Breast epithelium (tissue), 4 donors: Measurements from ENCODE around the gene VWA5B2. TPM values are rescaled to one million over a fixed set of nuclear protein-coding genes. Genes with fewer than 3 reads are reported as not detected.

ENCODE experiments used
- DNase-seq, 2 donors: peaks; one replicate each; pipeline ENCODE4 v3.0.0-alpha.2; 2019; ENCODE audit warnings: low spot score in 2 of 2
- H3K27ac ChIP-seq, 2 donors: fragments of 200-600 bp; sonication (generic) in 1 of 2; one replicate each; pipeline ENCODE4 v1.5.1; 2016 to 2019; ENCODE audit warnings: mild to moderate bottlenecking in 1 of 2
- H3K27me3 ChIP-seq, 2 donors: fragments of 200-600 bp; sonication (generic) in 1 of 2; one replicate each; pipeline versions ENCODE4 v1.5.1 to v1.6.0; 2017 to 2019; ENCODE audit warnings: control low read depth in 1 of 2, mild to moderate bottlenecking in 1 of 2
- H3K36me3 ChIP-seq: fragments of 200-600 bp; one replicate; pipeline ENCODE4 v1.5.1; 2019
- H3K4me1 ChIP-seq, 2 donors: fragments of 200-600 bp; sonication (generic); one replicate each; pipeline ENCODE4 v1.5.1; 2016 to 2019; ENCODE audit warnings: control low read depth in 1 of 2
- H3K4me3 ChIP-seq, 3 donors: fragments of 200-600 bp; sonication (generic); 1 replicate in 2 of 3; 2 replicates in 1 of 3; pipeline ENCODE4 v1.5.1; 2016 to 2019; ENCODE audit warnings: mild to moderate bottlenecking in 3 of 3, moderate library complexity in 2 of 3
- H3K9me3 ChIP-seq, 2 donors: fragments of 200-600 bp; sonication (generic) in 1 of 2; one replicate each; pipeline ENCODE4 v1.5.1; 2016 to 2019; ENCODE audit warnings: control low read depth in 1 of 2
- POLR2A ChIP-seq: fragments of 450-650 bp; IDR thresholded peaks from one replicate; pipeline ENCODE4 v1.6.1; 2016; ENCODE audit warnings: antibody characterized with exemption, mild to moderate bottlenecking, moderate library complexity
- POLR2AphosphoS5 ChIP-seq, 3 donors: sonication (generic); formaldehyde crosslinking; IDR thresholded peaks; one replicate each; pipeline ENCODE4 v1.6.1; 2017; ENCODE audit warnings: antibody characterized with exemption in 3 of 3
- intact Hi-C: fragments of 100-400 bp; cut with DNase I; formaldehyde crosslinking; loops from one replicate; pipeline ENCODE4 v1.15.1; 2023; ENCODE audit warnings: low total_unique reads
- total RNA-seq, 3 donors: library from RNA; depleted of rRNA; stranded (reverse); fragments of >200 nt; gene quantifications; one replicate each; pipeline ENCODE4 v1.1.0, GENCODE V29; 2016
- TF ChIP-seq, protein P1 (sequence below), 3 donors: fragments of 450-650 bp; IDR thresholded peaks; one replicate each; pipeline ENCODE4 v1.5.1; 2016 to 2017; ENCODE audit warnings: antibody characterized with exemption in 3 of 3, mild to moderate bottlenecking in 3 of 3, moderate library complexity in 3 of 3

VWA5B2 gene
- total RNA-seq, 3 donors from 2014 or later = 0.16 to 0.88 (median 0.33) TPM

DNA sequence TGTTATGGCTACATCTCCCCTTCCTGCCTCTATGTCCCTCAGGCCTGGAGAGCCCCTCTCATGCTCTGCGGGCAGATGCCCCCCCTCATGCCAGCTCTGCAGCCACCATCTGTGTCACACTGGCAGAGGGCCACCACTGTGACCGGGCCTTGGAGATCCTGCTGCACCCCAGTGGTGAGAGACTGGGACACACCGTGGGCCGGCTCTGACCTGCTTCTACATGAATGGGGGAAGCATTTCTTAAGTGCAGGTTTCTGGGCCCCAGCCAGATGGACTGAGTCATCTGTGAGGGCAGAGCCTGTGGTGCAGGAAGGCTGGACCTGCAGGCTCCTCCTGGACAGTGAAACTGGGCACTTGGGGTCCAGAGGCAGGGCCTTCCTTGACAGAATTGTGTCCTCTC lies 4.8 kb downstream of the VWA5B2 start:
- peaks cover 4 to 8% of the 10 kb centered on the region in 2 donors for H3K4me1 ChIP-seq
- peaks cover 10 to 37% of the 10 kb centered on the region in 2 donors for H3K27me3 ChIP-seq
- DNase-seq = peak; percentile 67 to 71
- TF ChIP-seq, protein P1, sequence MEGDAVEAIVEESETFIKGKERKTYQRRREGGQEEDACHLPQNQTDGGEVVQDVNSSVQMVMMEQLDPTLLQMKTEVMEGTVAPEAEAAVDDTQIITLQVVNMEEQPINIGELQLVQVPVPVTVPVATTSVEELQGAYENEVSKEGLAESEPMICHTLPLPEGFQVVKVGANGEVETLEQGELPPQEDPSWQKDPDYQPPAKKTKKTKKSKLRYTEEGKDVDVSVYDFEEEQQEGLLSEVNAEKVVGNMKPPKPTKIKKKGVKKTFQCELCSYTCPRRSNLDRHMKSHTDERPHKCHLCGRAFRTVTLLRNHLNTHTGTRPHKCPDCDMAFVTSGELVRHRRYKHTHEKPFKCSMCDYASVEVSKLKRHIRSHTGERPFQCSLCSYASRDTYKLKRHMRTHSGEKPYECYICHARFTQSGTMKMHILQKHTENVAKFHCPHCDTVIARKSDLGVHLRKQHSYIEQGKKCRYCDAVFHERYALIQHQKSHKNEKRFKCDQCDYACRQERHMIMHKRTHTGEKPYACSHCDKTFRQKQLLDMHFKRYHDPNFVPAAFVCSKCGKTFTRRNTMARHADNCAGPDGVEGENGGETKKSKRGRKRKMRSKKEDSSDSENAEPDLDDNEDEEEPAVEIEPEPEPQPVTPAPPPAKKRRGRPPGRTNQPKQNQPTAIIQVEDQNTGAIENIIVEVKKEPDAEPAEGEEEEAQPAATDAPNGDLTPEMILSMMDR (IDR thresholded peaks at IDR 0.05) = no peak
- TF ChIP-seq POLR2AphosphoS5 (IDR thresholded peaks at IDR 0.05) (no peak), POLR2A (no peak)
- no peaks in the 10 kb centered on the region for H3K9me3 ChIP-seq
- no peak overlapping the region for H3K27ac ChIP-seq
- H3K36me3 ChIP-seq = no peaks in the 10 kb centered on the region
- no peak overlapping the region for H3K4me3 ChIP-seq
- intact Hi-C loops = loop anchor here (5.0 kb wide), 1 partner anchor 1953 kb away; no protein-coding TSS in a partner anchor

DNA sequence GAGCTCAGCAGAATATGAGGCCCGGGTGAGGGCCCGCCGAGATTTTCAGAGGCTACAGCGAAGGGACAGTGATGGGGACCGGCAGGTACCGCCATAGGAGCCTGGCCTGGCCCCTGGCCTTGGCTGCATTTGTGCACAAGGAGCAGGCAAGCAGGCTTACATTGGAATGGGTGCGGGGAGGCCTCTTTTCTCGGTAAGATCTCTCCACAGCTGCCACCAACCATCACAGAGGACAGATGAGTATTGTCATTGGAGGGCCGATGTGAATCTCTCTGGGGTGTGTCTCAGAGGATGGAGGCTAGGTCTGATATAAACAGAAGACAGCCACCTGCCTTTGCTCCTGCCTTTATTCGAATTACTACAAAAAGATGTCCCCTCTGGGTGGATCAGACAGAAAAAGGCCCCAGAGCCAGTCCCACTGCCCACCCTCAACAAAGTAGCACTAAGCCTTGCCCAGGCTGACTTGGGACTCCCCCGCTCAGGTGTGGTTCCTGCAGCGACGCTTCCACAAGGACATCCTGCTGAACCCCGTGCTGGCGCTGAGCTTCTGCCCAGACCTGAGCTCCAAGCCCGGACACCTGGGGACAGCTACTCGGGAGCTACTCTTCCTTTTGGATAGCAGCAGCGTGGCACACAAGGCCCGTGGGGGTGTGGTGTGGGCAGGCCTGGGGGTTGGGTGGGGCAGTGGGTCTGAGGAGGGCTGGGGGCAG lies 5.4 kb downstream of the VWA5B2 start:
- Histone ChIP-seq H3K4me1 (peaks cover 2 to 5% of the 10 kb centered on the region in 2 donors), H3K4me3 (no peak overlapping the region), H3K36me3 (no peaks in the 10 kb centered on the region), H3K27ac (no peak overlapping the region), H3K27me3 (peaks cover 9 to 34% of the 10 kb centered on the region in 2 donors), H3K9me3 (no peaks in the 10 kb centered on the region)
- DNase-seq = no peak
- TF ChIP-seq POLR2AphosphoS5 (IDR thresholded peaks at IDR 0.05) = no peak
- TF ChIP-seq, protein P1 (IDR thresholded peaks at IDR 0.05) = no peak
- no peak for TF ChIP-seq POLR2A
- intact Hi-C loops = loop anchor here (5.0 kb wide), 1 partner anchor 1952 kb away; no protein-coding TSS in a partner anchor

DNA sequence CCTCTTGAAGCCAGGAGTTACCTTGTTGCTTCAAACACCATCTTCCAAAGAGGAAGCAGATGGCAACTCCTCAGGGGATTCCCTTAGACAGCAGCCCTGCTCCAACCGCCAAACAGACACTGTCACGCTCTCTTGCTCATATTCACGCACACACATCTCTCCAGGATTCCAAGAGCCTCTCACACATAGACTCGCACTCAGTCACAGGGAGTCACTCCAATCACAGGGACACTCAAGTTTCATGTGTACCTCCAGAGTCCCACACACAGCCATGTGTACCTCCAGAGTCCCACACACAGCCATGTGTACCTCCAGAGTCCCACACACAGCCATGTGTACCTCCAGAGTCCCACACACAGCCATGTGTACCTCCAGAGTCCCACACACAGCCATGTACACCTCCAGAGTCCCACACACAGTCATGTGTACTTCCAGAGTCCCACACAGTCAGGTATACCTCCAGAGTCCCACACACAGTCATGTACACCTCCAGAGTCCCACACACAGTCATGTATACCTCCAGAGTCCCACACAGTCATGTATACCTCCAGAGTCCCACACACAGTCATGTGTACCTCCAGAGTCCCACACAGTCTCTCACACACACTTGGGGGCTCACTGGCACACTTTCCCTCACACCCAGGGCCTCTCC lies 6.1 kb downstream of the VWA5B2 start:
- Histone ChIP-seq H3K4me1 (peaks cover 0 to 3% of the 10 kb centered on the region in 2 donors), H3K27me3 (peaks cover 3 to 27% of the 10 kb centered on the region in 2 donors), H3K36me3 (no peaks in the 10 kb centered on the region), H3K4me3 (no peak overlapping the region), H3K27ac (no peak overlapping the region), H3K9me3 (no peaks in the 10 kb centered on the region)
- intact Hi-C loops = no loop called here
- TF ChIP-seq POLR2A = no peak
- no peak for TF ChIP-seq POLR2AphosphoS5 (IDR thresholded peaks at IDR 0.05)
- TF ChIP-seq, protein P1 (IDR thresholded peaks at IDR 0.05) = no peak
- no peak for DNase-seq

DNA sequence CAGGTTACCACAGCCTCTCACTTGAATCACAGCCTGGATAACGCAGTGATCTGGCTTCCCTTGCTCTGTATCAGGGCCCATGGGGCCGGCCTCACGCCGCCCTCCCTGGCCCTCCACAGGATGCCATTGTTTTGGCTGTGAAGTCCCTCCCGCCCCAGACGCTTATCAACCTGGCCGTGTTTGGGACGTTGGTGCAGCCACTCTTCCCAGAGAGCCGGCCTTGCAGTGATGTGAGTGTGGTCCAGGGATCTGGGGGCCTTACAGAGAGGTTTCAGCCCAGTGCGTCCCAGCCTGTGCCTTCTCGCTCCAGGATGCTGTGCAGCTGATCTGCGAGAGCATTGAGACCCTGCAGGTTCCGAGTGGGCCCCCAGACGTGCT lies 6.6 kb downstream of the VWA5B2 start:
- no peaks in the 10 kb centered on the region for H3K4me1 ChIP-seq
- peaks cover 0 to 22% of the 10 kb centered on the region in 2 donors for H3K27me3 ChIP-seq
- DNase-seq = no peak
- H3K36me3 ChIP-seq = no peaks in the 10 kb centered on the region
- intact Hi-C loops = no loop called here
- TF ChIP-seq POLR2AphosphoS5 (IDR thresholded peaks at IDR 0.05) (no peak), POLR2A (no peak)
- TF ChIP-seq, protein P1 (IDR thresholded peaks at IDR 0.05) = no peak
- no peak overlapping the region for H3K4me3 ChIP-seq
- no peaks in the 10 kb centered on the region for H3K9me3 ChIP-seq
- no peak overlapping the region for H3K27ac ChIP-seq

DNA sequence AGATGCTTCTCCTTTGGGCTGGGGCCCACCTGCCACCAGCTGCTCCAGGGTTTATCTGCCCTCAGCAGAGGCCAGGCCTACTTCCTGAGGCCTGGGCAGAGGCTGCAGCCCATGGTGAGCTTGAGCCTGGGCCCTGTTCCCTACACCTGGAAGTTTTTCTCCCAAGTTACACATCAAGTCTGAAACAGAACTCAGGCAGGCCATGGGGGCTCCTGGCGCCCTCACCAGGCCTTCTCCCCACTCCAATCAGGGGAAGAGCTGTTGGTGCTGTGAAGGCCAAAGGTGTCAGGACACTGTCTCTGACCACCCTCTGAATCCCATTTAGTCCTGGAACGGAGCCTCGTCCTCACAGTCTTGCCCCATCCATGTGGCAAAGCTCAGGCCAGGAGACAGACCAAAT lies 7.3 kb downstream of the VWA5B2 start:
- DNase-seq = no peak
- Histone ChIP-seq H3K4me3 (no peak overlapping the region), H3K4me1 (no peaks in the 10 kb centered on the region), H3K27ac (no peak overlapping the region), H3K9me3 (no peaks in the 10 kb centered on the region), H3K36me3 (no peaks in the 10 kb centered on the region), H3K27me3 (peaks cover 0 to 15% of the 10 kb centered on the region in 2 donors)
- TF ChIP-seq POLR2A (no peak), POLR2AphosphoS5 (IDR thresholded peaks at IDR 0.05) (no peak)
- TF ChIP-seq, protein P1 (IDR thresholded peaks at IDR 0.05) = no peak
- intact Hi-C loops = no loop called here
